Fibroblast of villous mesenchyme (primary cell): ENCODE measurements around the gene MAPK10. TPM values are rescaled to one million over a fixed set of nuclear protein-coding genes. Genes with fewer than 3 reads are reported as not detected.

ENCODE experiments used
- DNase-seq: peaks from one replicate; pipeline ENCODE4 v3.0.0-alpha.2; 2010; ENCODE audit warnings: low read depth
- H3K4me3 ChIP-seq: 2 replicates; pipeline ENCODE4 v1.5.1; 2011; ENCODE audit warnings: low read depth, mild to moderate bottlenecking, low read length
- total RNA-seq: library from RNA; depleted of rRNA; stranded (reverse); fragments of >200 nt; gene quantifications from 2 replicates; pipeline ENCODE4 v1.2.3, GENCODE V29; 2012
- TF ChIP-seq, protein P1 (sequence below): IDR thresholded peaks from 2 replicates; pipeline ENCODE4 v1.5.1; 2012; ENCODE audit warnings: low read depth, mild to moderate bottlenecking, low read length; ENCODE audit not compliant: insufficient read depth

MAPK10 gene
- total RNA-seq, 1 donor: 12.1 TPM

DNA sequence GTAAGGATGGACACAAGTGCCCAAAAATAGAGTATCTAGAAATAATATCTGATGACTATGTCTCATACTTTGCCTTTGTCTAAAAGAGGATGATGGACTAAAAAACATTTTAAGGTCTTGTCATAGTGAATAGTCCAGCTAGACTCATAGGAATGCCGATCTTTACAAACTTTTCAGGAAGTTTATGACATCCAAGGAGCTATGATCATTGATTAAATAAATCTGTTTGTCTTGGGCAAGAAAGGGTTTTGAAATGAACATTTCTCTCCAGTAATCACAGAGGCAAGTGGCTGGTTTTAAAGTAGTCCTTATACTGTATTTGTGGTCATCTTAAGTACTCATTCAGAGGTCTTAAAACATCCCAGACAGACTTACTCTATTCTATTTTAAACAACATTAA is 109.8 kb downstream of the MAPK10 start:
- TF ChIP-seq, protein P1, sequence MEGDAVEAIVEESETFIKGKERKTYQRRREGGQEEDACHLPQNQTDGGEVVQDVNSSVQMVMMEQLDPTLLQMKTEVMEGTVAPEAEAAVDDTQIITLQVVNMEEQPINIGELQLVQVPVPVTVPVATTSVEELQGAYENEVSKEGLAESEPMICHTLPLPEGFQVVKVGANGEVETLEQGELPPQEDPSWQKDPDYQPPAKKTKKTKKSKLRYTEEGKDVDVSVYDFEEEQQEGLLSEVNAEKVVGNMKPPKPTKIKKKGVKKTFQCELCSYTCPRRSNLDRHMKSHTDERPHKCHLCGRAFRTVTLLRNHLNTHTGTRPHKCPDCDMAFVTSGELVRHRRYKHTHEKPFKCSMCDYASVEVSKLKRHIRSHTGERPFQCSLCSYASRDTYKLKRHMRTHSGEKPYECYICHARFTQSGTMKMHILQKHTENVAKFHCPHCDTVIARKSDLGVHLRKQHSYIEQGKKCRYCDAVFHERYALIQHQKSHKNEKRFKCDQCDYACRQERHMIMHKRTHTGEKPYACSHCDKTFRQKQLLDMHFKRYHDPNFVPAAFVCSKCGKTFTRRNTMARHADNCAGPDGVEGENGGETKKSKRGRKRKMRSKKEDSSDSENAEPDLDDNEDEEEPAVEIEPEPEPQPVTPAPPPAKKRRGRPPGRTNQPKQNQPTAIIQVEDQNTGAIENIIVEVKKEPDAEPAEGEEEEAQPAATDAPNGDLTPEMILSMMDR: no peak
- DNase-seq: no peak
- H3K4me3 ChIP-seq: no peak overlapping the region

DNA sequence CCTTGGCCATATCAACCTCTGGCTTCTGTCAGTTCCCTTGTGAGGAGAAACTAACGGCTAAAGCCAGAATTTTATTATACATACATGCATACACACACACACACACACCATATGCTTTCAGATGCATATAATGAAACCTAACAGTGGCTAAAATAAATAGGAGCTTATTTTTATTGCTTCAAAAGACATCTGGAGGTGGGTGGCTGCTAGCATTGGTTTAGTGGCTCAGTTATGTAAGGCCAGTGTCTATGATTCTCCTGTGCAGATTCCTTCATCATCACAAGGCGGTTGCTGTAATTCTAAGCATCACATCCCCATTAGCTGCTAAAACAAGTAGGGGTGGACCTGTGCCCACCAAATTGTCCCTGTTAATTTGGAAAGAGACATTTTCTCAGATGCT is 110.8 kb downstream of the MAPK10 start:
- DNase-seq: no peak
- H3K4me3 ChIP-seq: no peak overlapping the region
- TF ChIP-seq, protein P1: no peak

DNA sequence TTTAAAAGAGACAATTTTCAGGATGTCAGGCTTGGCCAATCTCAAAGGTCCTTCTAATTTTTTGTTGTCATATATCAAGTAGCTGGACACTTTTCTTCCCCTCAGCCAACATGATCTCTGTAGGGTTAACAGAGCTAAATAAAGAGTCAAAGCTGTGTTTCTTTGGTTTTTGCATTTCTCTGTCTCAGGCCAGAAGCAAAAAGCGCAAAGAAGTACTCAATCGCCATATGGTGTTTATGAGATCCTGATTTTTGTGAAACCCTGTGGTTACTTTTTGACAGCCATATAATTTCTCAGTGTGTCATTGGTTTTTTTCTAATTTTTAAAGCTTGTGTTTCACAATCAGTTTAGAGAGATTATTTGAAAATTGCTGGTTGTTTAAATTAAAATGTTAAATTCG is 111.9 kb downstream of the MAPK10 start:
- TF ChIP-seq, protein P1: no peak
- H3K4me3 ChIP-seq: no peak overlapping the region
- peak; percentile 54 for DNase-seq

DNA sequence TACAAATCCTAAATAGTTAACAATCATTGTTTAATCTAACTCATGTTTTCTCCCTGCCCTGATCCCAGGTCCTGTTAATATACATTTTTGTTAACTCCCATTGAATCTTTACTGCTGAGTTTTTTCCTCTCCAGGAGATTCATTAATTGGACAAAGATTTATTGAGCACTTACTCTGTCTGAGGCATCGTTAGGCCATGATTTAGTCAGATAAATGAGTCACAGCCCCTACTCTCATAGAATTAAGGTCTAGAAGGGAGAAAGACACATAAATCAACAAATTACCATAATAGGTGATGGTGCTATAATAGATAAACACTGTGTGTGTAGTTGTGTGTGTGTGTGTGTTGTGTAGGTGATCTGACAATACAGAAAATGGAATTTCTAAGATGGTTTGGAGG is 112.5 kb downstream of the MAPK10 start:
- peak; percentile 33 for DNase-seq
- H3K4me3 ChIP-seq: no peak overlapping the region
- TF ChIP-seq, protein P1: no peak

DNA sequence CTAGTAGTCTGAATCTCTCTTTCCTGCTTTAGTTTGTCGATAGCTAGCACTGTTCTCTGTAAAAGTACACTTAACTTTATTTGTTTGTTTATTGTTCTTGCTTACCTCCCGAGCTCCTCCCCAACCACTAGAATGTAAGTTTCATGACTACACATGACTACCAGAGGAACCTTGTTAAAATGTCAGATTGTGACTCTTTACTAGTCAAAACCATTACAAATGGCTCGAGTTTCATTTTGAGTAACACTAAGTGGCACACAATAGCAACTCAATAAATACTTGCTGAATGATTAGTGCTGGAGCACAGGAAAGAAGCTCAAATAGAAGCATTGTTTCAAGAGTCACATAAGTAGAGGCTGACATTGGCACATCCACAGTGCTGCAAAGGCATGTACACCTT is 116.1 kb downstream of the MAPK10 start:
- DNase-seq: no peak
- TF ChIP-seq, protein P1: no peak
- no peak overlapping the region for H3K4me3 ChIP-seq

DNA sequence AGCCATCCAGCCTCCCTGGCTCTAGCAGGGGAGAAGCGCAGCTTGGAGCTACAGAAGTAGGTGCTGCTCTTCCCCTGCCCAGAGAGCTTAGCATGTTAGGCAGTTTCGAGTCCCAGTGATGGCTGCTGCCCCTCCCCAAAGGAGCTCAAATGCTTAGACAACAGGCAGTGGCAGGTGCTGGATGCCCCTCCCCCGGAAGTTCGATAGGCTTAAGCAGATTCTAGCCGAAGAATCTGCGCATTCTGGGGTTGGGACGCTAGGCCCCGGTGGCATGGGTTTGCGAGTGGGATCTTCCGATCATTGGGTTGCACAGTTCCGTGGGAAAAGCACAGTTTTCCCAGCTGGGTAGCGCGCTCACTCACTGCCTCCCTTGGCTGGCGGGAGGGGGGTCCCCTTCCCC is 117.2 kb downstream of the MAPK10 start:
- TF ChIP-seq, protein P1: no peak
- no peak for DNase-seq
- no peak overlapping the region for H3K4me3 ChIP-seq

DNA sequence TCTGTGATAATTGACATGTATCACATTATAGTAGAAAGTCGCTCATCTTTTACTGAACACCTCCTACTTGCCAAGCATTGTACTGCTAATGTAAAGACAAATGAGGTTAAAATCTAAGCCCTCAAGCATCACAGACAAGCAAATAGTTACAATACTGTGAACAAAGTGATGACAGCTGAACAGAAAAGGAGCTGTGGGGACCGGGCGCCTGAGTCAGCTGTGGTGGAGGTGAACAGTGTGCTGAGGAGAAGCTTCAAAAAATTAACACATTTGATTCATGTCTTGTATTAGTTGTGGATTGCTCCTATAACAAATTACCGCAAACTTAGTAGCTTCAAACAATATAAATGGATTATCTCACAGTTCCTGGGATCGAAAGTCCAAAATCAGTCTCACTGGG is 124.3 kb downstream of the MAPK10 start:
- DNase-seq: no peak
- no peak overlapping the region for H3K4me3 ChIP-seq
- TF ChIP-seq, protein P1: no peak
